Endothelial cell of umbilical vein (primary cell): ENCODE results near the gene HOXB6. TPM values are rescaled to one million over a fixed set of nuclear protein-coding genes. Genes with fewer than 3 reads are reported as not detected.

Experiments used
- BruUV-seq: library from RNA; stranded (reverse); fragments of 400-500 nt; replicated peaks from 2 replicates; lab custom pipeline; 2021; lab: Mats Ljungman, UMichigan
- CTCF ChIA-PET: fragments of 300-600, 350-600 bp; sonication (Branson Sonifier 250); formaldehyde crosslinking; loops from one replicate; lab custom pipeline; 2021; ENCODE audit warnings: antibody characterized with exemption, inconsistent platforms; lab: Charles Lee
- POLR2A ChIA-PET: fragments of 300-600, 350-600 bp; sonication (Branson Sonifier 250); formaldehyde crosslinking; loops from one replicate; lab custom pipeline; 2021; ENCODE audit warnings: antibody characterized with exemption, inconsistent platforms; lab: Charles Lee
- DNase-seq: peaks from one replicate; pipeline ENCODE4 v3.0.0-alpha.2; 2011; ENCODE audit warnings: low read depth, low spot score
- FAIRE-seq: peaks from 2 replicates; lab custom pipeline; 2011; peaks lifted over from hg19 to GRCh38; lab: Jason Lieb, UNC
- H2AFZ ChIP-seq: 2 replicates; pipeline ENCODE4 v1.6.0; 2012; ENCODE audit warnings: low read depth, low read length, control low read depth, inconsistent platforms
- H3K27ac ChIP-seq: 2 replicates; pipeline ENCODE4 v1.5.1; 2011; ENCODE audit warnings: low read depth, mild to moderate bottlenecking, control low read depth, low read length, moderate library complexity; ENCODE audit not compliant: insufficient read depth
- H3K27me3 ChIP-seq, 2 experiments: 2 replicates each; pipeline versions ENCODE4 v1.6.0 to v1.6.1; 2011; ENCODE audit warnings: low read length in 2 of 2, mixed read lengths in 1 of 2; ENCODE audit not compliant: control insufficient read depth in 2 of 2, insufficient read depth in 2 of 2
- H3K36me3 ChIP-seq, 2 experiments: 2 replicates in 1 of 2; 3 replicates in 1 of 2; pipeline ENCODE4 v1.5.1; 2011; ENCODE audit warnings: low read length in 2 of 2, mild to moderate bottlenecking in 1 of 2, moderate library complexity in 1 of 2; ENCODE audit not compliant: control insufficient read depth in 2 of 2, insufficient read depth in 2 of 2; ENCODE audit errors: extremely low read depth in 1 of 2
- H3K4me1 ChIP-seq: 3 replicates; pipeline ENCODE4 v1.5.1; 2011; ENCODE audit warnings: mild to moderate bottlenecking, low read length; ENCODE audit not compliant: control insufficient read depth, insufficient read depth; ENCODE audit errors: extremely low read depth
- H3K4me2 ChIP-seq: 2 replicates; pipeline ENCODE4 v1.6.1; 2011; ENCODE audit warnings: low read length, control low read depth, mixed read lengths; ENCODE audit not compliant: insufficient read depth
- H3K4me3 ChIP-seq, 3 experiments: fragments of 200-600 bp in 1 of 3; sonication (generic), shearing (Covaris generic) in 1 of 3; replicated peaks in 1 of 3; 2 replicates each; pipeline ENCODE4 v1.5.1; 2011 to 2016; ENCODE audit warnings: control low read depth in 3 of 3, low read length in 3 of 3, mild to moderate bottlenecking in 2 of 3, inconsistent platforms in 1 of 3, low read depth in 1 of 3, moderate library complexity in 1 of 3; ENCODE audit not compliant: insufficient read depth in 1 of 3
- H3K79me2 ChIP-seq: 2 replicates; pipeline ENCODE4 v1.6.0; 2012; ENCODE audit warnings: low read length, inconsistent platforms; ENCODE audit not compliant: control insufficient read depth, insufficient read depth
- H3K9ac ChIP-seq: replicated peaks from 2 replicates; pipeline ENCODE3; 2011; ENCODE audit warnings: low read length, control low read depth; ENCODE audit not compliant: insufficient read depth; ENCODE audit errors: extremely low read depth
- H3K9me1 ChIP-seq: replicated peaks from 3 replicates; pipeline ENCODE4 v1.6.0; 2011; ENCODE audit warnings: mild to moderate bottlenecking, low read length; ENCODE audit not compliant: control insufficient read depth, insufficient read depth; ENCODE audit errors: extremely low read depth
- H3K9me3 ChIP-seq: replicated peaks from 2 replicates; pipeline ENCODE4 v1.5.1; 2012; ENCODE audit warnings: low read length, inconsistent platforms; ENCODE audit not compliant: control insufficient read depth, insufficient read depth
- H4K20me1 ChIP-seq: replicated peaks from 2 replicates; pipeline ENCODE3; 2011; ENCODE audit warnings: mild to moderate bottlenecking, low read length; ENCODE audit not compliant: control insufficient read depth, insufficient read depth; ENCODE audit errors: extremely low read depth
- EZH2 ChIP-seq: IDR thresholded peaks from 2 replicates; pipeline ENCODE4 v1.6.1; 2012; ENCODE audit warnings: borderline replicate concordance, low read depth, mild to moderate bottlenecking, moderate library complexity, low read length, inconsistent platforms; ENCODE audit not compliant: severe bottlenecking
- GATA2 ChIP-seq: IDR thresholded peaks from 2 replicates; pipeline ENCODE4 v1.7.0; 2011; ENCODE audit warnings: low read depth, mild to moderate bottlenecking, moderate library complexity, mixed read lengths, low read length; ENCODE audit not compliant: insufficient read length, insufficient read depth
- POLR2AphosphoS5 ChIP-seq: IDR thresholded peaks from 2 replicates; pipeline ENCODE4 v1.6.1; 2012; ENCODE audit warnings: low read depth, mild to moderate bottlenecking, control low read depth, low read length, moderate library complexity; ENCODE audit not compliant: insufficient read depth
- dilution Hi-C: fragments of 300-500 bp; cut with MboI; formaldehyde crosslinking; loops from one replicate; pipeline ENCODE4 v1.15.0; 2019; ENCODE audit warnings: low sequenced_read_pairs; ENCODE audit not compliant: extremely low pct_ligation_motif_present
- intact Hi-C: fragments of 100-400 bp; cut with micrococcal nuclease; formaldehyde crosslinking; loops from one replicate; pipeline ENCODE4 v1.10.0; 2022
- polyA plus RNA-seq, 4 experiments: library from polyadenylated mRNA; depleted of rRNA in 3 of 4; stranded (reverse) in 3 of 4; unstranded in 1 of 4; fragments of >200 nt; gene quantifications; 2 replicates each; pipeline versions ENCODE4 v1.2.1 to v1.2.3, GENCODE V29; 2011 to 2012; ENCODE audit warnings: missing spikeins in 1 of 4
- total RNA-seq: library from RNA; stranded (reverse); gene quantifications from 2 replicates; pipeline ENCODE4 v1.2.3, GENCODE V29; 2021

Gene HOXB6
- total and polyA plus RNA-seq, 2 donors (not counting 3 experiments of a cell fraction or from before 2014, with no cell fraction given) = 8.8 to 24.0 TPM

DNA sequence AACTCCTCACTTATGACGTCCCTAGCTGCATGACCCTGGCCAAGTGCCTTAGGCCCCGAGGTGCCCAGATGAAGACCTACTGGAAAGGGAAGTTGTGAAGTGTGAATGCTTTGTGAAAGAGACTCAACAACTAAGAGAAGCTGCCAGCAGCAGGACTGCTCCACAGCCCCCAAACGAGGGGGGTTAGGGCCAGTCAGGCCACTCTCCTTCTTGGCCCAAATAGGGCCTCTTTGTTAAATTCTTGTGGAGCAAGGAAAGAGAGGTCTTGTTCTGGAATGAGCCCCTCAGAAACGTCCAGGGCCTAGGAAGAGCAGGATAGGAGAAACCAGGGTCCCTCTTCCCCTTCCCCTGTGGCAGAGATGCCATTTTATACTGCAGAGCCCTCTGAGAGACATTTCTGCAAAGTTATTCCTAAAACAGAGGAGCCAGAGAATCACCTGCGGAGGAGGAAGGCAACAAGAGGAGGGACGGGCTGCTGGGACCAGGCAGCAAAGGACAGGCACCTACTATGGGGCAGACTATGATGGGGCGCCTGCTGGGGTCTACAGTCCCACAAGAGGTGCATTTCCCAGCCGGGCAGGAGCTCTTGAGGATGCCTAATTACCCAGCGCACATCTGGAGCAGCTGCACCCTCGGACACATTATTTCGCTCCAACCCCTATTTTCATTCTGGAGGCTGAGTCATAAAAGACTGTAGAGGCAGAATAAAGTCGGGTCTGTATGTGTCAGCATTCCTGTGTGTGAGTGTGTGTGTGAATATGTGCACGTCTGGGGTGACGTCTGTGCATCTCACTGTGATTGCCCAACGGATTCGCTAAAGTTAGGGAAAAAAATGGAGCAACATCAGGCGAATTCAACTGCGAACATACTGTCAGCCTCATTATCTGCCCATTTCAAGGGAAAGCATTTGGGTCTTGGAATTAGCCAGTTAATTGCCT is 32.8 kb upstream of the HOXB6 start:
- no peak overlapping the region for H3K4me2 ChIP-seq
- intact Hi-C loops (no loop called here), dilution Hi-C loops (no loop called here)
- BruUV-seq = no TSS peak
- no peaks in the 10 kb centered on the region for H3K9me3 ChIP-seq
- no peak overlapping the region for H2AFZ ChIP-seq
- H3K4me1 ChIP-seq = no peaks in the 10 kb centered on the region
- ChIA-PET POLR2A (no interaction called here), CTCF (interaction anchor here (0.5 to 4.2 kb wide), 24 partner anchors 8 to 478 kb away, joined by 3 to 73 read pairs (median 6); partner anchors contain the start of genes HOXB8 and HOXB9)
- peaks cover 69 to 86% of the 10 kb centered on the region in 2 experiments for H3K27me3 ChIP-seq
- H4K20me1 ChIP-seq = no peaks in the 10 kb centered on the region
- TF ChIP-seq POLR2AphosphoS5 (no peak), GATA2 (no peak), EZH2 (peak; percentile 37)
- no peak for FAIRE-seq
- H3K9me1 ChIP-seq = no peaks in the 10 kb centered on the region
- H3K9ac ChIP-seq = no peak overlapping the region
- H3K4me3 ChIP-seq = no peak overlapping the region
- H3K27ac ChIP-seq = no peak overlapping the region
- no peaks in the 10 kb centered on the region for H3K79me2 ChIP-seq
- H3K36me3 ChIP-seq = no peaks in the 10 kb centered on the region
- DNase-seq = no peak
